ENCODE measurements around the gene SET.

The SET gene

GRCh38 chr9:128712451-128713410 is 23.7 kb downstream of the SET start:
- DNase-seq (ENCODE audit: low read depth in 2 of 2): no peak

- DNase-seq (ENCODE audit: low read depth in 2 of 2): no peak
These were observed 24.4 kb downstream of the SET start for GRCh38 chr9:128713411-128713780.

GRCh38 chr9:128713941-128714573 is 25.0 kb downstream of the SET start:
- no peak for DNase-seq (ENCODE audit: low read depth in 2 of 2)

GRCh38 chr9:128714586-128715435 is 25.8 kb downstream of the SET start:
- DNase-seq (ENCODE audit: low read depth in 2 of 2): no peak

- no peak for DNase-seq (ENCODE audit: low read depth in 2 of 2)
These were observed 26.4 kb downstream of the SET start for GRCh38 chr9:128715436-128715750.

- DNase-seq (ENCODE audit: low read depth in 2 of 2): no peak
These were observed 27.7 kb downstream of the SET start for GRCh38 chr9:128716581-128717254.

- DNase-seq (ENCODE audit: low read depth in 2 of 2): no peak
These were observed 29.0 kb downstream of the SET start for GRCh38 chr9:128718047-128718446.

- DNase-seq (ENCODE audit: low read depth in 2 of 2): no peak
These were observed 29.5 kb downstream of the SET start for GRCh38 chr9:128718475-128718874.

GRCh38 chr9:128719919-128720605 is 31.0 kb downstream of the SET start:
- no peak for DNase-seq (ENCODE audit: low read depth in 2 of 2)

GRCh38 chr9:128720841-128721486 is 31.9 kb downstream of the SET start:
- no peak for DNase-seq (ENCODE audit: low read depth in 2 of 2)

GRCh38 chr9:128721487-128722010 is 32.5 kb downstream of the SET start:
- no peak for DNase-seq (ENCODE audit: low read depth in 2 of 2)

- DNase-seq (ENCODE audit: low read depth in 2 of 2): no peak
These were observed 33.6 kb downstream of the SET start for GRCh38 chr9:128722380-128723351.

- no peak for DNase-seq (ENCODE audit: low read depth in 2 of 2)
These were observed 34.4 kb downstream of the SET start for GRCh38 chr9:128723352-128723865.

GRCh38 chr9:128723866-128724743 is 35.1 kb downstream of the SET start, which contains the start of gene ZDHHC12:
TSS of gene ZDHHC12 (minus strand) at chr9:128724127. CDS start at chr9:128724093, 34 bp downstream.
- DNase-seq (ENCODE audit: low read depth in 2 of 2): peak; percentile 74 to 75

- peak; percentile 54 to 57 for DNase-seq (ENCODE audit: low read depth in 2 of 2)
These were observed 35.8 kb downstream of the SET start for GRCh38 chr9:128724744-128725211.

- DNase-seq (ENCODE audit: low read depth in 2 of 2): no peak
These were observed 38.7 kb downstream of the SET start for GRCh38 chr9:128727640-128728248.

GRCh38 chr9:128728298-128728697 is 39.3 kb downstream of the SET start:
- no peak for DNase-seq (ENCODE audit: low read depth in 2 of 2)

All from fibroblast of skin of left quadriceps (primary cell).